Spleen (tissue), 7 donors: ENCODE data around the gene ABCA10.

Experiments
- CTCF ChIP-seq, 11 experiments: fragments of 200-600 bp in 7 of 11; fragments of 450-650 bp in 4 of 11; sonication (generic) in 4 of 11; IDR thresholded peaks in 8 of 11; conservative IDR thresholded peaks in 3 of 11; 1 replicate in 7 of 11; 2 replicates in 4 of 11; pipeline versions ENCODE4 v1.4.0 to v1.8.0; 2016 to 2021; ENCODE audit warnings: antibody characterized with exemption in 11 of 11, inconsistent platforms in 4 of 11, mild to moderate bottlenecking in 1 of 11
- POLR2AphosphoS5 ChIP-seq, 3 donors: sonication (generic); formaldehyde crosslinking; IDR thresholded peaks; one replicate each; pipeline ENCODE4 v1.5.1; 2017; ENCODE audit warnings: antibody characterized with exemption in 3 of 3
- donor health status: DM: no; HTN: no; CAD: no; lungs with moderate emphysema.
- donor health status: DM: no; HTN: no; CAD: no.
- donor health status: DM: no; HTN: no; CAD: no.

GRCh38 chr17:69213059-69213813 is 15.4 kb downstream of the ABCA10 start:
- TF ChIP-seq POLR2AphosphoS5 (IDR thresholded peaks at IDR 0.05) = no peak
- no peak for TF ChIP-seq CTCF (IDR thresholded peaks at IDR 0.05 in 8 of 11, conservative IDR thresholded peaks at IDR 0.05 in 3 of 11)
